NCI-H1105 treated with DMSO at 0.1 percent for 48 hours (cell line): ENCODE data around the gene SPRYD3.

ENCODE experiments used
- DNase-seq: peaks from one replicate; lab custom pipeline; 2025; lab: John Stamatoyannopoulos, UW

SPRYD3 gene

DNA sequence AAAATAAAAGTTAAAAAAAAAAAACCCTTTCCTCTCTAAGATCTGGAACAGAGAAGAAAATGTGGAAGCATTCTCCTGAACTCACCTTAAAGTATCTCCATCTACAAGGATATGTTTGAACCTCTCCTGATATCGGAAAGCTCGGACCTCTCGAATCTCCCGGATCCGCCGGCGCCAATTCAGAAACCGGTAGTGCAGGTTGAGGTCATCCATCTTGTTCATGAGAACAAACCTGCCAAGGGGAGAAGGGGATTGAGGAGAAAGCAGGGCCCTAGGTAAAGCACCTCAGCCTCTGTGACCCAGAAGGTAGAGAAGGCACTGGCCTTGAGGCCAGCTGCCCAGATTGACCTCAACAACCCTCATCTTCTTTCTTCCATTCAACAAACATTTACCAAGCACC, 2.2 kb downstream of the SPRYD3 start:
- DNase-seq = no peak

DNA sequence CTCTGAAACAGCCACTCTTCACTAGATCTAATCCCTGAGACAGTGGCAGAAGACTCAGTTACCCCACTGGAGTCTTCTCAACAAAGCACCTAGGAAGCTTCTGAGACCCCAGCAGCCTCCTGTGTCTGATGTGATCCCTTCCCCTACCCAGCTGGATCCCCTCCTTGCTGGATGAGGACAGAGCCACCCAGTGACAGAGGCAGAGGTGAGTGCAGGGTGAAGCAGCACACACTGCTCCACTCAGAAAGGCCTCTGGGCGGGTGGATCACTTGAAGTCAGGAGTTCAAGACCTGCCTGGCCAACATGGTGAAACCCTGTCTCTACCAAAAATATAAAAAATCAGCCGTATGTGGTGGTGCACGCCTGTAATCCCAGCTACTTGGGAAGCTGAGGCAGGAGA, 2.7 kb downstream of the SPRYD3 start:
- DNase-seq = no peak

DNA sequence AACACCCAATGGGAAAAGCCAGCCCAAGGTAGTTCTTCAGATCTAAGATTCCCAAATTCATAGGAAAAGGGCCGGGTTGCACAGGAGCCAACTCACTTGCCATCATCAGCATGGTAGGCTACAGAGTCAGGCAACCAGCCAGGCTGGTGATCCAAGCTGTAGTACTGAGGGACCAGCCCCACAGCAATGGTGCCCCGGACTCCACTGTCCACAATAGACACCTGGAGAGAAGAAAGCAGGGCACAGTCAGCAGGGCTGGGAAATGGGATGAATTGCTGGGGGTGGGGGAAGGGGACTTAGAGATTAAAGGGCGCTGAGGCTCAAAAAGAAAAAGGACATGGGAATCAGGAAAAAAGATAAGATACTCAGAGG, 4.2 kb downstream of the SPRYD3 start:
- no peak for DNase-seq

DNA sequence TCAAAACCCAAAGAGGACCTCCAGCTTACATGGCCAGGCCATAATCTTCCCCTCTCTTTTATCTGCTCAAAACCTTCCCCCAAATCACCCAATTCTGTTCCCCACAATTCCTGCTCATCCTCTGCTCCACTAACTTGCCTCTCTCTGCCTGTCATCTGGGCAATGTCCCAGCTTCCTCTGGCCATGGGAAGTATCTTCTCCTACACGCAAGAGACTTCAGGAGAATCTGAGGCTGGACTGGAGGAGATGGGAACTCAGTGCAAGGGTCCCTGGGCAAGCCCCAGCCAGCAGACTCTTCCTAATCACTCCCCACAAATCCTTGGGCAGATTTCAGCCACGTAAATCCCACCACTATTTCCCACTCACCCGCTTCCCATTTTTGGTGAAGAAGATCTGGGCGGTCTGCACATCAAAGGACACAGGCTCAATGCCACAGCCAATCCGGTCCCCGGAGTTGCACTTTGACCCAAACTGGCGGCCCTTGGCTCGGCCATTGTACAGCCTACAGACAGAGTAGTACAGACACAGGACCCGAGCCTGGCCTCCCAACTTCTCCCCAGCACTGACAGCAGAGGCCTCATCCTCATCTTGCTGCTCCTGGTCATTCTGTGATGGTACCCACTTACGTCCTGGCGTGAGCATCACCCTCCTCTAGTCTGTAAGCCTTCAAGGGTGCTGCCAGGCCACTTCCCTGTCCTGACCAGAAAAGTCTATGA, 4.7 kb downstream of the SPRYD3 start:
- no peak for DNase-seq

DNA sequence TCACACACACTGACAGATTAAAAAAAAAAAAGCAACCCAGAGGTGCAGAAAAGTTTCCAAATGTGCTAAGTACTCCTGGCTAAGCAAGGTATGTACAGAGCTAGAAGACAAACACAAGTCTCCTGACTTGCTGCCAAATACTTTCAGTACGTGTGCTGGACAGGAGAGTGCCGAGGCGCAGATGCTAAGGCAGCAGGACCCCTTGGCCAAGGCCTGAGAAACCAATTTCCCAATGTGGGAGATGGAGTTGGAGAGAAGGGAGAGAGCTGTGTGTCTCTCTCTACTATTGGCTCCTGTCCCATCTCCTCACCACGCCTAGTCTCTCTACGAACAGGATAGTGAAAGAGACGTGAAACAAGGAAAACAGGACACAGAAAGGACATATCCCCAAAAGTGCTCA, 5.3 kb downstream of the SPRYD3 start:
- no peak for DNase-seq

DNA sequence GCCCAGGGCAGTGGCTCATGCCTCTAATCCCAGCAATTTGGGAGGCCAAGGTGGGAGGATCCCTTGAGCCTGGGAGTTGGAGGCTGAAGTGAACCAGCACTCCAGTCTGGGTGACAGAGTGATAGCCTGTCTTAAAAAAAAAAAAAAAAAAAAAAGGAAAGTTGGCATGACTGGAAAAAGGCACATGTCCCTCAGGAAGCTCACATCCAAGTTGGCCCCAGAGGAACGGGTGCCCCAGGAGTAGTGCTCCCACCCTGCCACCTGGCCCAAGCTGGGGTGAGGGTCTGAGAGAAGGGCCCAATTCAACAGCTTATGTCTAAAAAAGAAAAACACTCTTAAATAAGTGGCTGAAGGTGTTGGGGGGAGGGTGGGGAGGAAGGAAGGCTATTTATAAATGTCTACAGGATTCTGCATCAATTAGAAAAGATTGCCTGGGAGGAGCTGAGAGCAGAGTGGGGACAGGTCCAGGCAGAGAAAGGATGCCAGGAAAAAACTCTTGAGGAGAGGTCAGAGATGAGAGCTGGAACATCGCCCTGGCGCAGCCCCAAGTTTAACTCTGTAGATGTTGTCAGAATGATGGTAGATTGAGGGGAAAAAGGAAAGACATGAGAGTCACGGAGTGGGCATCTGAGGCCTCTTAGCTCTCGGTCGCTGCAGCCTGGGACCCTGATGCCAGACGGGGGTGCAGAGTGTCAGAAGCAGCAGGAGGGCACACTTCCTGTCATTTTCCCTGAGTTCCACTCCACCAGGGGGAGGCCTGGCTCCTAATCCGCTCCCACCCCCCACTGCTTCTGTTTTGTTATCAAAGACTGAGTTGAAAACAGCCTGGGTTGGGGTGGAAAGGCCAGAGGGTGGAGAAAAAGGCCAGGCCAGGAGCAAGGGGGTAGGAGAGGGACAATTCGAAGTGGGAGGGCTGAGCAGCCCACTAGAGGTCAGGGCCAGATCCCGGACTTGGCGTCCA, 7.3 kb downstream of the SPRYD3 start:
- DNase-seq = peak; percentile 58

DNA sequence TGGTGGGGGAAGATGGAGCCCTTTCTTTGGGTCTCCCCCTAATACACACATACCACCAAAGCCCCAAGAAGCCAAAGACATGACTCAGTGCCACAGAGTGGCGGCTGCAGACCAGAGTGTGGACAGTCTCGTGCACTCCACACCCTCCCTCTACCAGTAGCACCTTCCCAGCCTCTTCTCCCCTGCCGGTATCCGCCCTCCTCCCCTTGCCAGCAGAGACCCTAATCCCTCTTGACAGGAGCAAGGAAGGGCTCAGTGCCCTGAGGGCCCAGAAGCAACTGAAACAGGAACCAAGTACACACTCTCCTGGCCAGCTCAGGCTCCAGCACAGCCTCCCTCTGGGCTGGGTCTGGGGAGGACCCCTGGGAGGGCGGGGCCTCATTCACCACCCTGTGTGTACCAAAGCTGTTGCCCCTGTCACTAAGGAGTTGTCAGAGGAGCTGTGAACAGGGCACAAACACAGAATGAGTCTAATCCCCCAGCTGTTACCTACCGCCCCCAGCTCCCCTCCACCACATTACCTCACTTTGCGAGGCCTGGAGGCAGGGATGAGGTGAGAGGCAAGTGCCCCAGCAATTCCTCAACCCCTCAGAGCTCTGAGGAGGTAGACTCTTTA, 8.2 kb downstream of the SPRYD3 start:
- DNase-seq = no peak

DNA sequence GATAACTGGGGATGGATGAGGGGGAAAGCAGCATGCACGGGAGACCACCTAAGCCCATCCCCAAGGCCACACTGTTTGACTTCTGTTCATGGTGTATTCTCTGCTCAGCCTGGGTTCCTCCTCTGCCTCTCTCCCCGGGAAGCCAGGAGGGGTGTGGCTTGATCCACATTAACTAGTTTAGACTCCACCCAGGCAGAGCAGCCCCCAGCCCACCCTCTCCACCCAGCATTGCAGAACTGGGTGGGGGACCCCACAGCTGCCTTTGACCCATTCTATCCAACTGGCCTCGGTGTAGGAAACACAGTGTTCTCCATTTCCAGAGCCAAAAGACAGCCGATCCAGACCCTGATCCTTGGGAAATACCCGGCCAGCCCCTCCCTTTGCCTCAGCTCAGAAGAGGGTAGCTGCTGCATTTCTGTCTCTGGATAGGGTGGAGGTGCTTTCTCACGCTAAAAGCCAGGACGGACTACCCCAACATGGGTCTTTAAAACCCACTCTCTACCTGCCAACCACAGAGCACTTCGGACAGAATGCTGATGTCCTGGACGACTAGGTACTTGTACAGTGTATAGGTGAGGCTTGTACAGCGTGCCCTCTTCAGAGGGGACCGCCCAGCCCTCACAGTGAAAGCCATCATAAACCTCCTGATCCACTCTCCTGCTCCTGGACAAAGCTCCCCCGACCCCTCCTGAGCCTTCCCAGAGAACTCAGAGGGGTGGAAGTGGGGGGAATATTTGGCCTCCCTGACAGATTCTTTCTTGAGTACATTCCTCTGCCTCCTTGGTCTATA, 9.4 kb downstream of the SPRYD3 start:
- no peak for DNase-seq

DNA sequence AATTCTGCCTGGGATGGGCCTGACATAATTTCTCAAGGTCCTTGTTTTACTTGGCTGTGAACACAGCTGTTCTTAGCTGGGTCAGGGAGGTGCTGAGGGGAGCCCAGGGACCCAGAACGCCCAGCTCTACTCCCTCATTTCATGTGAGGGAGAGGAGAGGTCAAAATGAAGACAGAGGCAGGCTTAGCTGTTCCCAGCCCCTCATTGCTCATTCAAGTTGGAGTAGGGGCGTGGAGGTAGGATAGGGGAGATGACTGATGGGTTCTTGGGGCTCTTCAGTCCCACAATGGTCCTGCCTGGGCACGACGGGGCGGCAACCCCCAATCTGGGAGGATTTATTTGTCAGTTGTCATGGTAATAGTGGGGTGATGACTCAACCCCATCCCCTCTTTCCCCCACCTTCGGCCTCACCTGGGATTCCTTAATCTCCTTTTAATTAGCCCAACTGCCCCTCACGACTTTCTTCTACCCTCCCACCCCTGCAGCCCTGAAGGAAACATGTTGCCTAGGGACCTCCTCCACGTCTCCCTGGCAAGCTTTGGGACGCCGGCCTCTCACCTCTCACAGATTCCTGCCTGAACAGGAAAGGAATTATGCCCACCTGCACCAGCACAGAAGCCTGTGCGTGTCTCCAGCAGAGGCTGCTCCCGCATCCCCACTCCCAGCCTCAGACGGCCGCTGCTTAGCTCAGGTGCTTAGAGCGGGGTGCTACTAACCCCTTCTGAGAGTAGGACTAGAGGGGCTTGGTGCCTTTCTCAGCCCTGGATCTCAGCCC, 10.2 kb downstream of the SPRYD3 start:
- DNase-seq = no peak

DNA sequence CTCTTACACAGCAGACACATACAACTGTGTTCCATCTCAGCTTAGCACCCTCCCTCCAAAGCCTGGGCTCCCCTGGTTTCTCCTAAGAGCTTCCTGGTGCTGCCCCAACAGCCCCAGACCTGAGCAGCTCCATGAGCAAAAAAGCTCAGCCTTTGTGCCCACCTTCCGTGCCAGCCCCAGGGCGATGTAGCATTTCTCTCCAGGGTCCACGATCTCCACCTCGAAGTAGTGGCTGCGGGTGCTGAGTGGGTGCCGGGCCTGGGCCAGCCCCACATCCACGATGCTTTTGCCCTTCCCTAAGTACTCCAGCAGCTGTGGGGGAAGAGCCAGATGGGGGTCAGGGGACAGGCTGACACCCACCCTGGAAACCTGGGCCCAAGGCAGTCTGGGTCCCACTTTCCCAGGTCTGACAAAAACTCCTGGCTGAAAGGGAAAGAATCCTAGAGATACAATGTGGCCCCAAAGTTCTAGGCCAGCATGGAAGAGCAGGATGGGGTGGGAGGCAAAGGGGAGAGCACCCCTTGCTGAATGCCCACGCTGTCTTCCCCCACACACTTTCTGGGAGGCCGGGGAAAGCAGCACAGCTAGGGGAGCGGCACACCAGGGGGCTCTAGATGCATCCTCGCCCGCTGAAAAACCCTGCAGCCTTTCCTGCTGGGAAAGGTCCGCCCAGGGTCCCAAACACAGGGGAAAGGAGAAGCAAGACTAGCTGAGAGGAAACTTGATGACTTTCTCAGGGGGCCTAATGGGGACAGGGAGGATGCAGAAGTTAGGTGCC, 11.0 kb downstream of the SPRYD3 start:
- no peak for DNase-seq

DNA sequence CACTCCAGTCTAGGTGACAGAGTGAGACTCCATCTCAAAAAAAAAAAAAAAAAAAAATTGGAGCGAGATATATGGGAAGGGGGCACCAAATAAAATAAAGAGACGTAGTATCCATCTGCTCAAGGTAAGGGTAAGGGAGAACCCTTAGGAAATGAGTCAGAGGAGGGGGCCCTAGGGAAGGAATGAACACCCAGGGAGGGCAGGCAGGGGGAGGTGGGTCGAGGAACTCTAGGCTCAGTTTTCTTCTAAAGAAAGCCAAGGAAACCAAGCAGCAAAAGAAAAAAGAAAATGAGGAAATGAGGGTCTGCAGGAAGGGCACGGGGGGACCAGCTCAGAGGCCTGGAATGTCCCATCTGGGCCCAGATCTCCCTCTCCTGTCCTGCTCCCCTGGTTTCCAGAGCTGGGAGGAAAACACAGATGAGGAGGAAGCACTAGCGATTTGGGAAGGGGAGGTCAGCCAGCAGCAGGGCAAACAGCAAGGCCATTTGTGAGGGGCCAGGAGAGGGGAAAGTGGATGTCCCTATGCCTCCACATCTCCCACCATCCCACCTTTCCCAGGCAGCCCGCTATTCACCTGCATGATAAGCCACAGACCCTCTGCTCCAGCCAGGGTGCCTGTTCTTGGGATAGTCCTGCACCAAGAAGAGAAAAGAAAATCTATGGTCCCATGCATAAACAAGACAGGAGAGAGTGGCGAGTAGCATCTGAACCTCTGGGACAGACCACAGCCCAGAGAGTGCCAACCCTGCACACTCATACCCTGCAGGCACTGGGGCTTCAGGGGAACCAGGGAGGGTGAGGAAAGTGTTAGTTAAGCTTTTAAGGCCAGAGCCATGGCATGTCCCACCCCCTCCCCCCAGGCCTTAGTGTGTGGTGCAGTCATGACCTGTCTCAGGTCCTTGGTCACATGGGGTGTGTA, 11.9 kb downstream of the SPRYD3 start:
- DNase-seq = no peak

DNA sequence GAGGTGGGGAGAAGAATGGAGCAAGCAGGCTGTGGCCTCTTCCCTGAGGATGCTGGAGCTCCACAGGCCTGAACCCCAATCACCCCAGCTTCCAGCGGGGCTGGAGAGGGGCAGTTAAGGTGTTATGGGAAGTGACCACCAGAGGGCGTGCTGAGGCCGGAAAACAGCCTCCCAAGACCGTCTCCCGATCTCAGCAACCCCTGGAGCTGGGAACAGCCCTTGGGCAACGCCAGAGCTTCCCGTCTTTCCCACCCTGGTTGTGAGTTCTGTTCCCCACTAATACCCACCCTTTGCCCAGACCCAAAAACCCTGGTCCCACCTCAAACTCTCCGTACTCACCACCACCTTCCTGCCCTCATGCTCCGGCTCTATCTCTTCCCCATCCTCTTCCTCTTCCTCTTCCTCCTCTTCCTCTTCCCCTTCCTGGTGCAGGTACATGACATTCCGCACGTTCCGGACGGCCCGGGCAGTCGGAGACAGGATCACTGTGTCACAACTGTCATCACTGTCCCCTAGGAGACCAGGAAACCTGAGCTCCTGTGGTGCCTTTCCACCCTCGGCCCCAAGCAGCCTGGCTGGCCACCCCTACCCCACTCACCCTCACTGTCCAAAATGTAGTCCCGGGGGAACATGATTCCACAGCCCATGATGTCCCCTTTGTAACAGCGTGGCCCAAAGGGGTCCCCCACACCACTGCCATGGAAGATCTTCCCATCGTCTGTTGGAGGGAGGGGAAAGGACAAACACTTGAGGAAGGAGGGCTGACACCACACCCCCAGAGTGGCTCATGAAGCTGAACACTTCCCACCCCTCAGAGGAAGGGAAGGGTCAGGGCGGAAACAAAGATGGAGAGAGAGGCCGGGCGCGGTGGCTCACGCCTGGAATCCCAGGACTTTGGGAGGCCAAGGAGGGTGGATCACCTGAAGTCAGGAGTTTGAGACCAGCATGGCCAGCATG, 12.9 kb downstream of the SPRYD3 start:
- peak; percentile 41 for DNase-seq

DNA sequence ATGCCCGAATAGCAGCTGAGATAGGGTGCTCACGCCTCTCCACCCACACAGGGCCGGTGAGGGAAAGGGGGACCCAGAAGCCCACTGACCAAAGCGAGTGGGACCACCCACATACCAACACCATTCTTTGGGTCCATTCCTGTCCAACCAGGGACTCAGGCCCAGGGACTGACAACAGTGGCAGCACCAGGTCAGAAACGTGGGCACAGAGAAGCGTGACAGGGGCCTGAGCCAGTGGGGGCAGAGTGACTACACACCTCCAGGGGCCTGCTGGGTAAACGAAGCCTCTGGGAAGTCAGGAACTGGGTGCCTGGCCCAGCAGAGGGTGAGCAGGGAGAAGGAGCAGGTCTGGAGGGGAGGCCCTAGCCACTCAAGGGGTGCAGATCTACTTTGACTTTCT, 13.7 kb downstream of the SPRYD3 start:
- DNase-seq = no peak

DNA sequence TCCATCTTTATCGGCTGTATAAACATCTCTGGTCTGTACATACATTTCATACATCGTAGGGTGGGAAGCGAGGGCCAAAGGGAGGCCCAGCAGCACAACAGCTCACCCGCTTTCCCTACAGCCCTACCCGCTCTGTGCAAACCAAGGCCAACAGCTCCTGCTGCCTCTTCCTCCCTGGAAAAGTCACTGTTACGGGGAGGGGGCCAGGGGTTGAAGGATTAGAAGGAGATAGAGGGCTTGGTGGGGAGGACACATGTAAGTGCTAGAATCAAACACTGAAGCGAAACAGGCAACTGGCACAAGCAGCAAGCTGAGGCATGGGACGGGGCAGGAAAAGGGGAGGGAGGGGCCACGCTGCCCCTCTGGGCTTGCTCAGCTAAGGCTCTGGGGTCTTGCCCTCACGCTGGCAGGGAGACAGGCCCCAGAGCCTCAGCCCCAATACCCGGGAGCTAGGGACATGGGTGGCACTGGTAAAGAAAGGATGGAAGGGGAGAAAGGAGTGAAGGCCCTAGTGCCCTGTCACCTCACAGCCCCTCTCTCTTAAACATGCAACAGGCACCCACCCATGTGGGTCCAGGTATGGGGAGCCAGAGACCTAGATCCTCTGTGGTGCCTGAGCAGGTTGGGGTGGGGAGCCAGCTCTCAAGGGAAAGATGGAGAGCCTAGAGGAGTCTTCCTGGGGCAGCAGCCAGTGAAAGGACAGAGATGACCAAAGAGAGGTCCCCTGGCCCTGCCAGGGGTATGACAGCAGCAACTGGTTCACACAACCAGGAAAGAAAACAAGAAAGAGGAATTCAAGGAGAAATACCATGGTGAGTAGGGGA, 14.4 kb downstream of the SPRYD3 start:
- no peak for DNase-seq

DNA sequence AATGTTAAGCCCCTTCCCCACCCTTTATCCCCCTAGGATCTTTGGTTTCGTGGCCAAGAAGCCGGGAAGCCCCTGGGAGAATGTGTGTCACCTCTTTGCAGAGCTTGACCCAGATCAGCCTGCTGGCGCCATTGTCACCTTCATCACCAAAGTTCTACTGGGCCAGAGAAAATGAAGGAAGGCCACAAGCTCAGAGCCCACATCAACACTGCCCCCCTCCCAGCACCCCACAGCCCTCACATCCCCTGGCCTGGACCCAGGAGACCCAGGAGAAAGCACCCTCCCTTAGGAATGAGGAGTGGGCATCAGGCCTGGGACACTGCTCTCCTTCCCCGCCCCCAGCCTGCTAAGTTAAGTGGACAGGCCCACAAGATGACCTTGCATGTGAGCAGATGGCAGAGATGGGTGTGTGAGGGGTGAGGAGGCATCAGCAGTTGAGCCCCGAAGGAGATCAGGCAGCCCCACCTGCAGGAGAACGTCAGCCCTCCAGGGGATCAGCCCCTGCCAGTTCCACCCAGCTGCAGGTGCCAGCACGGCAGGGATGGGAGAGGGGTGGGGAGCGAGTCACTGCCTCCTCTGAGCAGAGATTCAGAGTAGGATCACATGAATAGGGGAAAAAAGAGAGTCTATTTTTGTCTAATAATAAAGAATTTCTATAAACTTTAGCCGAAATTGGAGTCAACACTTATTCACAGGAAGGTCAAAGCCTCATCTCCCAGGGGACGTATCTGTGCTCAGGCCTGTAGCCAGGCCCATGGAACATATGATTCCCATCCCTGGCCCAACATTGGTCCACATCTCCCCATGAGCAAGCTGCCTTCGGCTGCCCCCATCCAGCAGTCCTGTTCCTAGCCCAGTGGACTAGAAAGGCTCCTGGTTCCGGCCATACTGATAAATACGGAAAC, 15.2 kb downstream of the SPRYD3 start:
- DNase-seq = no peak

DNA sequence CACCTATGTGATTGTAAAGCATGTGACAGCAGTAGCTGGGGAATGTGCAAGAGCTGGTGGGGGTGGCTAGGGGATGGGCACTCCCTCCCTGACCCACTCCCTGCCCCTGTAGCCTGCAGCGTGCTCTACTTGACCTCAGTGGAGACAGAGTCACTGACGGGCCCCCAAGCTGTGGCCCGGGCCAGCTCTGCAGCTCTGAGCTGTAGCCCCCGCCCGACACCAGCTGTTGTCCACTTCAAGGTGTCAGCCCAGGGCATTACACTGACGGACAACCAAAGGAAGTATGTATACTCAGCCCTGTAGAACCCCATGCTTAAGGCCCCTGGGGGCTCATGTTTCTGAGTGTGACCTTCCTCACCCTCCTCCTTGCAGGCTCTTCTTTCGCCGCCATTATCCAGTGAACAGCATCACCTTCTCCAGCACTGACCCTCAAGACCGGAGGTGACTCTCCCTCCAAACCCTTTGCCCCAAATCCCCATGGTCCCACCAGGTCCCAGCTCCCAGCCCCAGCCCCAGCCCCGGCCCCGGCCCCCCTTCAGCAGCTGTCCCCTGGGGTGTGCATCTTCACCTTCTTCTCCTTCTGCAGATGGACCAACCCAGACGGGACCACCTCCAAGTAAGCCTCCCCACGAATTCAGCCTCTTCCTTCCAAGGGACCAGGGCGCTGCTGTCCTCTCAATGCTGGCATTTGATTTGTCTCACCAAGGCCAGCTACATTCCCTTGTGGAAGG, 16.0 kb downstream of the SPRYD3 start:
- DNase-seq = no peak
